Activated CD4-positive, CD25-positive, alpha-beta regulatory T cell treated with anti-CD3 and anti-CD28 coated beads, Interleukin-2, amount 50 U/mL, for 24 hours (primary cell): ENCODE data around the gene LAMB4.

Experiments
- ATAC-seq, 2 donors: fragments of 150-1000 bp; cut with Tn5 transposase; one replicate each; pipeline ENCODE4 v1.10.0; 2021; ENCODE audit warnings: mild to moderate bottlenecking in 1 of 2, moderate library complexity in 1 of 2

The LAMB4 gene

GRCh38 chr7:107989618-107990373, 140.4 kb downstream of the LAMB4 start:
- no peak for ATAC-seq

DNA sequence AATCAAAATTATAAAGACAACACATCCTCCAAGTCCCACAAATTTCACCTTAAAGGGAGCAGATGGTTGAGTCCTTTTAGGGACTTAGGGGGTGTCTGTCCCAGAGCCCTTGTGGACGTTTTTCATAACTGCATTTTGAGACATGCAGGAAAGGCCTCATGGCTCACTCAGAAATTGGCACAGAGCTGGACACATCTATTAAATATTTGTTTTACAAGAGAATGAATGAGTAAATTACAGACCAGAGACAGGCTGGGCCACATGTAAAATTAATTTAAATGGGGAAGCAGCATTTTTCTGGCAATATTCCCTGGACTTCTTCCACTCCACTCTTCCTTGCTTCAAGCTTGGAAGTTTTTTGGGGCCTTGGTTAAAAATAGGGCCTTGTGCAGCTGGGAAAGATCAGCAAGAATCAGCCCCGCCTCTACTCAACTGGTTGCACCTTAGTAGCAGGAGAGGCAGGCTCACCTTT, 147.2 kb downstream of the LAMB4 start:
- no peak for ATAC-seq

DNA sequence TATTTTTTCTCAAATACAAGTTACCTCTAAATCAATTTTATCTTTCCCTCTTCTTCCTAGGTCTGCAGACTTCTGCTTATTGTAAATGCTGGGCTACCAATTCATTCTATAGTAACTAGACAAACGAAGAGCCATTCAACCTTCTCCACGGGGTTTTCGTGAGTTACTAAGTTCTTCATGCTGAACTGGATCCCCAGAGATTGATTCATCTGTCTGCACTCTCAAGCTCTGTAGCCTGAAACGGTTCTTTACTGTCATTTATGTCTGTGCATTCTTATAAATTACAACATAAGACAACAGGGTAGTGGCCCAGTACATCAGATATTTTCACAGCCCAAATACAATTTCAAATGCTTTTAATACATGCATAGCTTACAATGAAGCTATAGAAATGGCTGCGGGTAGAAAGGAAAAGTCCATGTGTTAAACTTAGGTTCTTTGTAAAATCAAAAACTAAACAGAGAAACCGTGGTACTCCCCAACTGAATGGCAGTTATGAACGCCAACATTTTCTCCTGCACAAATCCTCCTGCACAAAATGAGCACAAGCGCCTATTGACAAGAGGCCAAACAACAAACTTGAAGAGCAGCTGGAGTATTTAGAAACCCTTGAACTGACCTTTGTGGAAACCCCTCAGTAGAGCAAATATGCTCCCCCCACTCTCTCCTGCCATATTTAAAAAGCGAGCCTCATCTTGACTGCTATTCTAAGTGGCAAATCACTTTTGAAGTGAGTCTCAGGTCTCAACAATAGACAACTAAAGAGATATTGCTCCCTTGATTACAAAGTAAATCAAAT, 147.9 kb downstream of the LAMB4 start:
- no peak for ATAC-seq

GRCh38 chr7:107981466-107981865, 148.7 kb downstream of the LAMB4 start:
- ATAC-seq: no peak

DNA sequence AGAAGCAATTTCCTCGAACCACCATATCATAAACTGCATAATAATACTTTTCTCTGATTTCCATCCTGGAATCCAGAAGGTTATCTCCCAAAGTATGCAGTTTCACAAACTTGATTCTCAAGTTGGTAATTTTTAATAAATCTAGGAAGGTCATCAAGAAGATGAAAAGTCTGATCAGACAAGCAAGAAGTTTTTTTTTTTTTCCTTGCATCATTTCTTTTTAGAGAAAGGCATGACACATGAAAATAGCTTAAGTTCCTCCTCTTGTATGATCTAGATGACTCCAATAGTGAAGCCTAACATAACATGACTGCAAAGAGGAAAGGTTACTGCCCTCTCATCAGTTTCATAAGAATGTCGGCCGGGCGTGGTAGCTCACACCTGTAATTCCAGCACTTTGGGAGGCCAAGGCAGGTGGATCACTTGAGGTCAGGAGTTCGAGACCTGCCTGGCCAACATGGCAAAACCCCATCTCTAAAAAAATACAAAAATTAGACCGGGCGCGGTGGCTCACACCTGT, 149.4 kb downstream of the LAMB4 start:
- ATAC-seq: no peak

DNA sequence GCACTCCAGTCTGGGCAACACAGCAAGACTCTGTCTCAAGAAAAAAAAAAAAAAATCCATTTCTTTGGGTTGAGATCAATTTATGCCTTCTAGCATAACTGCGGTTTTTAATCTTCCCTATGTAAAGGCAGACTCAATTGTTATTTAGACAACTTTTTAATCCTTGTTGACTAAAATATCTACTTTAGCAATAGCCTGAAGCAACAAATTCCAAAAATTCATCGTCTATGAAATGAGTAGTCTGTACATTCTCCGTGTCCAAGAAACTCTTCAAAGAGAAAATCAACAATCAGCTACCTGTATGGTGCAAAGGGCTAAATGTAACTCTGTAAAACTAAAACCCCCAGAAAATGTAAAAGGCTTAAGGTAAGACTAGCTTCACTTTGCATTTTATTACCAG, 150.0 kb downstream of the LAMB4 start:
- no peak for ATAC-seq

- no peak for ATAC-seq
Observed at GRCh38 chr7:107978815-107979408, 151.2 kb downstream of the LAMB4 start.

GRCh38 chr7:107977048-107977447, 153.1 kb downstream of the LAMB4 start:
- ATAC-seq: no peak

DNA sequence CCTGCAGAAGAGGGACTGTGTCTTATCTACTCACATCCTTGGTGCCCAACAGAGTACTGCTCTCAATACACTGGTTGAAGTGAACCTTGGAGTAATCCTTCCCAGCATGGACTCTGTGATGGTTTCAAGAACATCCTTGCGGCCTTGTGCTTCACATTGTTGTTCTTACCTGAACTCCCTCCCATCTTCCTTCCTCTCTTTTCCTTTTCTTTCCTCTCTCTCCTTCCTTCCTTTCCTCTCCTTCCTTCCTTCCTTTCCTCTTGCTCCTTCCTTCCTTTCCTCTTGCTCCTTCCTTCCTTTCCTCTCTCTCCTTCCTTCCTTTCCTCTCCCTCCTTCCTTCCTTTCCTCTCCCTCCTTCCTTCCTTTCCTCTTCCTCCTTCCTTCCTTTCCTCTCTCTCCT, 153.5 kb downstream of the LAMB4 start:
- ATAC-seq: no peak

GRCh38 chr7:107975394-107976013, 154.7 kb downstream of the LAMB4 start:
- no peak for ATAC-seq

DNA sequence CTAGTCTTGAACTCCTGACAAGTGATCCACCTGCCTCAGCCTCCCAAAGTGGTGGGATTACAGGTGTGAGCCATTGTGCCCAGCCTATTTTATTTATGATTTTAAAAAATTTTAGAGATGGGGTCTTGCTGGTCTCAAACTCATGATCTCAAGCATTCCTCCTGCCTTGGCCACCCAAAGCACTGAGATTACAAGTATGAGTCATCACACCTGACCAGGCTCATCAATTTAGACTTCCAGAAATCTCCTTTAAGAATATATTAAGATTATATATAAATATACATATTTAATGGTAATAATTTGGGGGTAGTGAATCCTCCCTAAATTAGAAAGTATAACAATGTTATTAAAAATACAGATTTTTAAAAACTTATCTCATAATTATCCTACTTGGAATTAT, 156.3 kb downstream of the LAMB4 start:
- ATAC-seq: no peak
